Measurements from ENCODE around the gene CBLIF.
"Not testable (repeated sequence)": the region's sequence is repeated elsewhere in the genome, so short reads cannot be mapped to it uniquely, and the experiment has no call there.

CBLIF gene

DNA sequence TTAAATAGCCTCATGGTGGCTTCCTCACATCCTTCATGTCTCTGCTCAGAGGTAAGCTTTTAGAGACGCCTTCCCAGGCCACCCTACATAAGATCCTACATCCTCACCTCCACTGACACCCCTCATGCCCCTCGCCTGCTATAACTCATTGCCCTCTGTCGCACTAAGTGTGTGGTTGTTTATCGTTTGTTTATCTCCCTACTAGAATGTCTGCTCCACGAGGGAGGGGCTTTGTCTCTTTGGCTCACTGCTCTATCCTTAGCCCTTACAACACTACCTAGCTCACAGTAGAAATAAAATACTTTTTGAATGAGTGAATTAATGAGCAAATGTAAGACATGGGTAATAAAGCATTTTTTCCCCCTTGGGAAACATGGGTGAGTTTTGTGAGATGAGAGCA, 1.3 kb upstream of the CBLIF start:
- no peak for DNase-seq

DNA sequence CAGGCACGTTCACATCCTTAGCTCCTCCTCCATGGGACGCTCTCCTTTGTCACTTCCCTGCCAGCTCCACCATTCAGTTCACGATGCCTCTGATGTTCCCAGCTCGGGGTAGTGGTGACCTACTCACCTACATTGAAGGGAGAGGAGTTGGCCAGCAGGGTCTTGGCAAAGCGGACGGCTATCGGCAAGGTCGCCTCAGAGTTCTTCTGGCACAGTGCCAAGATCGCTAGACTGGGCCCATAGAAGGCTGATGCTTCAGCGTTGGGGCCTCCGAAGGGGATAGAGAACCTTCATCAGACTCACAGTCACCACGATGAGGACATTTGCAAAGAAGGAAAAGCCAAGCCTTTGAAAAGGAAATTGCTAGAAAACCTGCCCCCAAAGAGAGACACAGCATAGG, 3.0 kb downstream of the CBLIF start:
- DNase-seq: no peak

DNA sequence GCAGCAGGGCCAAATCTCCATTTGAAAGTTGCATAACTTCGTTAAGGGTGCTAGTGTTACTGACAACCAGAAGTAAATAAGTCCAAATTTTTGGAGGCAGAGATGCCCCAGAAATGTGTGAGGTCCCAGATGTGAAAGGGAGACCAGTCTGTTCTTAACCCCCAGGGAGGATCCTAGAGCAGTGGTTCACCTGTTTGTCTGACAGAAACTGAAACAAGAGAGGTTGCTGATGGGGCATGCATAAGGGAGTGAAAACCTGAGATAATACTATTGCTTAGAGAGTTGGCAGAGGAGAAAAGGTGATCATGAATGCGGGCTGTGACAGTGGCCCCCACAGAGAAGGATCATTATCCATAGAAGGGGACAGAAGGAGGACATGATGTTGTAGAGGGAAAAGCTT, 3.8 kb downstream of the CBLIF start:
- DNase-seq: no peak

DNA sequence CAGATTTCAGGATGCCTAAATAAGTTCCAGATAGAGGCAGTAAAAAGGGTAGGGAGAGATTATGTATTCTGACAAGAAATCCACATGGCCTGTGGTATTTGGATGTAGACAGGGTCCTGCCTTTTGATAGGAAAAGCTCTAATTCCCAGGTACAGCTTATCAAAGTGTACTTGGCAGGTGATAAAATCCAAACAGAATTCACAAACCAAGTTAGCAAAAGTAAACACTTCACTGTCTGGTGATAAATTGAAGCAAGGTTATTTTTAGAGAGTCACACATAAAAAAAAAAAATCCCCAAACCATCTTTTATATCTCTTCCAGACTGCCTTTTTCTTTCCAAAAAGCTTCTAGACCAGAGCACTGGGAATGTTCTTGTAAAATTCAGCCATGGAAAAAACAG, 5.7 kb downstream of the CBLIF start:
- no peak for DNase-seq

DNA sequence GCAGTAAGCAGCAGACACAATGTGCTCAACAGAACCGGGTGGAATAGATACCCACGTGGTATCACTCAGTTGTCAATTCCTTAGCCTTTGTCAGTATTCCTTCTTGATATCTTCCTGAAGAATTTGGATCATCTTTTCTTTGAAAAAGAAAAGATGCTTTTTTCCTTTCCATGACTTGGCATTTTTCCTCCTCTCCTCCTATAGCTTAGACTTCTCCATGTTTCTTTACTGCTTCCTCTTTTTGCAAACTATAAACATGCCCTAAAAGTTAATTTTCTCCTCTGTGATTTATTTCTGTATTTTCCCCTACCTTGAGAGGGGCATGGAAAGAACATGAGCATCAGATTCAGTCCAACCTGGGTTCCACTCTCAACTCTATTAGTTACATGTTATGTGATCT, 11.7 kb downstream of the CBLIF start:
- no peak for DNase-seq

DNA sequence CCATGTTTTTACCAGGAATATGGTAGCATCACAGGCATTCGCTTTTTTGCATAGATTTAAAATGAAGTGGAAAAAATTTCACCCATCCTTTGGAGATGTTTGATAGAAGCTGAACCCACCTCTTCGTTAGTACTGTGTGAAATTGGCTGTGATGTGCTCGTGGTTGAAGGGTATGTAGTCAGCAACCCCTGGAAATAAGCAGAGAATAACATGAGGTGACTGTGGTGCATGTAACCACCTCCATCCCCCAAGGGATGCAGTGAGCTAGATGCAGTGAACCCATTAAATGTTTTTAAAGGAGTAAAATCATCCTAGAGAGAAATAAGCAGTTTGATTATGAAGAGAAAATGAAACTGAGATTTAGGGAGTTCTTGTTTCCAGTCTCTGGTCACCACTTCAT, 15.9 kb downstream of the CBLIF start:
- DNase-seq: no peak

DNA sequence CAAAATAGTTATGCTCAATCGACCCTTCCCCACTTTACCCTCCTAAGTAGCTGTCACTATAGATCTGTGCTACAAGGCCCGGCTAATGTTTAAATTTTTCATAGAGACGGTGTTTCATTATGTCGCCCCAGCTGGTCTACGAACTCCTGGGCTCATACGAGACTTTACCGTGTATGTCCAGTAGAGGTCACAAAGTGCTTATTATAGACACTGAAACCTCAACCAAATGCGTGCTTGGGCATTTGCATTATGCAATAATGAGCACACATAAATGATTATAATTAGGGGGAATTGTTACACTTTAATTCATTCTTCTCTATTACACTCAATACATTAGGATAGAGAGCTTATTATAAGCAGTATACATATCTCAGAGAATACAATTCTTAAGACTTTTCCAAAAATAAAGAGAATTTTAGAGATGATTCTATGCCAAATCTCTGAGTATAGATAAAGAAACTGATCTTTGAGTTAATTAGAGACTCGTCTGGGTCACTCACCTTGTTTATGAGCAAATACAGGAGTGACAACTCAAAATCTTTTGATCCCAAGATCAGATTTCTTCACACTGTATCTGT, 22.2 kb downstream of the CBLIF start:
- DNase-seq: no peak

DNA sequence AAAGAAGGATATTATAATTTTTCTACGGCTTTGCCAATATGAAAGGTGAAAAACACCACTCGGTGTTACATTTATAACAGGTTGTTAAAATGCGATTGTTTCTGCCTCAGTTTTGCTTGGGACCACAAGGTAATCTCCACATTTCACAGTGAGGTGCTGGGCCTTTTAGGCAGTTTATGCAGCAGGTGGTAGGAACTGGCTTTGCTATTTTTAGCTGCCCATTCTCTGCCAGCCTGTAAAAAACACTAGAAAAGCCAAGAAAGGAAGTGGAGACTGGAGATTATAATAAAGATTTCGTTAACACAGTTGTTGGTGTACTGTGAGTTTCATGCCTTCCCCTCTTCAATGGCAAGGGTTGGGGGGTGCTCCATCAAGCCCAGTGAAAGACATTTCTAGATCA, 26.7 kb downstream of the CBLIF start:
- DNase-seq: no peak

DNA sequence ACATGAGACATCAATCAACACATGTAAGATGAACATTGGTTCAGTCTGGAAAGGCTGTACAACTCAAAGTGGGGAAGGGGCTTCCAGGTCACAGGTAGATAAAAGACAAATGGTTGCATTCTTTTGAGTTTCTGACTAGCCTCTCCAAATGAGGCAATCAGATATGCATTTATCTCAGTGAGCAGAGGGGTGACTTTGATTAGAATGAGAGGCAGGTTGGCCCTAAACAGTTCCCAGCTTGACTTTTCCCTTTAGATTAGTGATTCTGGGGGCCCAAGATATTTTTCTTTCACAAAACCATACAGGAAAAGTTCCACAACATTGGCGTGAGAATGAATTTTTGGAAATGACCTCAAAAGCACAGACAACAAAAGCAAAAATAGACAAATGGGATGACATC, 28.9 kb downstream of the CBLIF start:
- DNase-seq: not testable (repeated sequence)

DNA sequence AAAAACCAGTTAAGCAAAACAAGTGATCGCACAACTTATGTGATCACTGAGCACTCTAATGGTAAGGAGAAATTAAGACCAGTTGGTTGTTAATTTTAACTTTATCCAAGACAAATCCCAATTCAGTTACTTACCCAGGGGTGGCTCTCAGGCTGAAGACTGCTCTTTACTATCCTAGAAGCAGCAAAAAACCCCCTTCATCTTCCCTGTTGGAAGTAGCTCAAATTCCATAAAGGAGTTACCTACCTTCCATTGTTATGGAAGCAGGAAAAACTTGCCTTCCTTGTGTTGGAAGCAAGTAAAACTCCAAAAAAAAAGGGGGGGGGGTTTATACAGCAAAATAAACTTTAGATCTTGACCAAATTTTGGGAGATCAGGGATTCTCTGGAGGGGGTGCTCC, 29.5 kb downstream of the CBLIF start:
- no peak for DNase-seq

DNA sequence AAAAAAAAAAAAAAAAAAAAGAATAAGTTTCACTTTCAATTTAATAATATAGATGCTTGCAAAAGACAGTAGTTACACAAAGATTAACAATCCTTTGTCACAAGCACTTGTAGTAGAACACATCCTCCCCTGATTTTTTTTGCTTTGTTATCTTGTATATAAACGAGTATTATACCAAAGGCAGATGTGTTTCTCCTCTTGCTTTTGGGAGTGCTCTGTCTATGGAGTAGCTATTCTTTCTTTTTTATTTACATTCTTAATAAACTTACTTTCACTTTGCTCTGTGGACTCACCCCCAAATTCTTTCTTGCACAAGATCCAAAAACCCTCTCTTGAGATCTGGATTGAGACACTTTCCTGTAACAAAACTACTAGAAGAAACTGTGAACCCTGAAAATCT, 31.3 kb downstream of the CBLIF start:
- DNase-seq: no peak

DNA sequence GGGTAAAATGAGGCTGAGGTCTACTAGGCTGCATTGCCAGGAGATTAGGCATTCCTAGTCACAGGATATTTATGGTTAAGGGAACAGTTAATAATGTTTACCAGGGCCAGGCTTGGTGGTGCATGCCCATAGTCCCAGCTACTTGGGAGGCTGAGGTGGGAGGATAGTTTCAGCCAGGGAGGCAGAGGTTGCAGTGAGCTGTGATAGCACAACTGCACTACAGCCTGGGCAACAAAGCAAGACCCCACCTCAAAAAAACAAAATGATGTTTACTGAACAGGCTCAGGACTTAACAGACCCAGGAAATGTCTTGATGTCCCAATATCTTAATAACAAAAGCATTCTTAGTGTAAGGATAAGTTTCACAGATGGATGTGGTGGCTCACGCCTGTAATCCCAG, 31.9 kb downstream of the CBLIF start:
- DNase-seq: no peak

DNA sequence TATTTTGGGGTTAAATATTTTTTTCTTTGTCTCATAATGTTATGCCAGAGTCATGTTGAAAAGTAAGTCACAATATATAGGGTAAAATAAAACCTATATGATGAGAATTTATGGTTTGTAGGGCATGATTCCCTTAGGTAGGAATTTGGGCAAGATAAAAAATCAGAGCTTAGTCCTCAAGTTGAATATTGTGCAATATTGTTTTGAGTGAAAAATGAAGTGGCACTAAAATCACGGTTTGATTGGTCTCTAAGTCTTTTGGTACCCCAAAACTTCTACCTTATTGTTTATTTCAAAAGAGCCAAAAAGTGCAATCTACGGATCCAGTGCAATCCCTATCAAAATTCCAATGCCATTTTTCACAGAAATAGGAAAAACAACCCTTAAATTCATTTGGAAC, 33.1 kb downstream of the CBLIF start:
- DNase-seq: no peak

DNA sequence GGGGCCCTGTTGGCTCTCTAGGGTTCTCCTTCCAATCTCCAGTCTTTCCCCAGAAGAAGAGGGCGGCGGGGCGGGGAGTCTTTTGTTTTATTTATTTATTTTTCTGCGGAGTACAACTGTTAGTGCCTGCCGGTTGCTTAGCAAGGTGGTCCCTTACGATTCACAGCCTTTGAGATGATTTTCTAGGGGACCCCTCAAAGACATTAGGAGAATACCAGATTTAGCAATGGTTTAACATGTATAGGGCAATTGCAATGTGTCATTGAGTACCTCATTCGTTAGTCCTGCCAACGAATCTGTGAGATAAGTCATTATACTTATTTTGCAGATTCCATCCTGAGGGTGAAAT, 34.4 kb downstream of the CBLIF start:
- no peak for DNase-seq

DNA sequence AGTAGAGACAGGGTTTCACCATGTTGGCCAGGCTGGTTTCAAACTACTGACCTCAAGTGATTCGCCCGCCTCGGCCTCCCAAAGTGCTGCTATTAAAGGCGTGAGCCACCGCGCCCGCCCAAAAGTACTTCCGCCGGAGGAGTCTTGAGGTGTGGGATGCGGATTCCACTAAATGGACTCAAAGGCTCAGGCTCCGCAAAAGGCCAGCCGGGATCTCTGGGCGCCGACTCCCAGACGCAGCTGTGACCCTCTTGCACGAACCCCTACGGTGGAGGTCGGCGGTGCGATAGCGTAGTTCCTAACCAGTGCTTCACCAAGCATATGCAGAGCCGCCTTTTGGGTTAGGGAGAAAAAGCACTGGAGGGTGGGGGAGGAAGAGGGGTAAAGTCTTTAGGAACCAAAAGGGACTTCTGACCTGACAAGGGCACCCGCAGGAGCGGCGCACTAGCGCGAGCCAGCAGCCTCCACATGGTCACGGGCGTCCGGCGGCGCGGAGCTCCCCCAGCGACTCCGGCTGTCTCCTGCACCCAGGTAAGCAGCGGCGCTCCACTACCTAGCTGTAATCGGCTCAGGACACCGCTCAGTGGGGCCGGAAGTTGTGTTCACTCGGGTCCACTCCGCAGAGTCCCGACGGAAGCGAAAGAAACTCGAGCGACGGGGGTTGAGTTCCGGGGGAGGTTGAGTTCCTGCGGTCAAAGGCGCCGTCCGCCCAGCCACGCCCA, 34.9 kb downstream of the CBLIF start, which contains the start of gene MRPL16:
MRPL16 (minus strand) TSS at position 590 of the 722 bp plus-strand sequence; CDS start at position 470, 120 bp downstream.
- DNase-seq: peak; percentile 96

DNA sequence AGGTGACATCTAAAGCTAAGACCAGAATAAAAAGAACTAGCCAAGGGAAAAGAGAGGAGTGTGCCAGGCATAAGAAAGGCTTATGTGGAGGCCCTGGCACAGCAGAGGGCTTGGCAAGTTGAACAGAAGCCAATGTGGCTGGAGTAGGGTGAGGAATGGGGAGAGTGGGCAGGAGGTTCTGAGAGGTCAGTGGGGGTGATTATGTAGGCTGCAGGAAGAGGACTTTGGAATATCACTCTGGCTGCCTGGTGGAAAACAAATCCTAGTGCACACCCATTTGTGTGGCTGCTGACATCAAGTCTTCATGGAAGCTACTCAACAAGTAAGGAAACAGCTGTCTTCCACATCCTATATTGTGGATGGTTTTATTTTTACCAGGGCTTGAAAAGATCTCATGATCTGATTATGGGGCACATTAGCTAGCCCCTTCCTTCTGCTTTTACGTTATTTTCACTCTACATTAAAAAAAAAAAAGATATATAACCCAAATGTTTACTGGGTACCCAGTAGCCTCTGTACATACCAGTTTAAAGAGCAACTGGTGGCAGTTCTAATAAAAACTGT, 38.2 kb downstream of the CBLIF start:
- DNase-seq: no peak

DNA sequence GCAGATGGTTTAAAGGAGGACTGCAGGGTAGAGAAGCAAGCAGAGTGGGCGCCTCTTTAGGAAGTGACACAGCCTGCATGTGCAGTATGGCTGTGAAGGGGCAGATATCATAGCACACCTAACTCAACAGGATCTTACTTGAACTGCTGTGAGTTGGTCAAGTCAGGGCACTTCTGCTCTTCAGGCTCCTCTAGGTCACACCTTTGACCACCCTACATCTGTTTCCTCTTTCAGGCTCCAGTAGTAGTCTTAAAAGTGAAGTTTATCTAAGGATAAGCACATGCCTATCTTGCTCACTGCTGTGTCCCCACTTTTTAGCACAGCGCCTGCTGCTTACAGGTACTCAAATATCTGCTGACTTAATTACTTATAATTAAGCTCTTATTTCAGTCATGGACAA, 41.2 kb downstream of the CBLIF start:
- no peak for DNase-seq

DNA sequence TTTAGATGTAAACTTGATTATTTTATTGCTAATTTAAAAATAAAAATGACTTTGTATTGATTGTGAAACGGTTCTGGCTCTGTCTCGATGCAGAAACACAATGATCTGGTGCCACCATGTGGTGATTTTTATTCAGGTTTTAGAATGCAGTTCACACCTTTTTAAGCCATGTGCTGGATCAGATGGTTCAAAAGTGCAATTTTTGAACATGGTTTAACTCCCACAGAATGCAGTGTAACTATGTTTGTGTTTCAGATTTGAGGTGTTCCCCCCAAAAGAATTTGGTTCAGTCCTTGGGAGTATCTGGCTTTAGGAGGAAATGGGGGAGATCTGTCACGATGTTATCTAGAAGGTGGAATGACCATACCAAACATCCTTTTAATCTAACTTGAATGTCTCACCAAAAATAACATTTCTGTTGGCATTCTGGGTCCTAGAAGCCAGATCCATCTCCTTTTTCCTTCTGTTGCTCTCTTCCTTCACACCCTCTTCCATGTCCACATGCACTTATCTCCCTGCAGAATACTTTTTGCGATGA, 42.6 kb downstream of the CBLIF start:
- DNase-seq: peak; percentile 65

DNA sequence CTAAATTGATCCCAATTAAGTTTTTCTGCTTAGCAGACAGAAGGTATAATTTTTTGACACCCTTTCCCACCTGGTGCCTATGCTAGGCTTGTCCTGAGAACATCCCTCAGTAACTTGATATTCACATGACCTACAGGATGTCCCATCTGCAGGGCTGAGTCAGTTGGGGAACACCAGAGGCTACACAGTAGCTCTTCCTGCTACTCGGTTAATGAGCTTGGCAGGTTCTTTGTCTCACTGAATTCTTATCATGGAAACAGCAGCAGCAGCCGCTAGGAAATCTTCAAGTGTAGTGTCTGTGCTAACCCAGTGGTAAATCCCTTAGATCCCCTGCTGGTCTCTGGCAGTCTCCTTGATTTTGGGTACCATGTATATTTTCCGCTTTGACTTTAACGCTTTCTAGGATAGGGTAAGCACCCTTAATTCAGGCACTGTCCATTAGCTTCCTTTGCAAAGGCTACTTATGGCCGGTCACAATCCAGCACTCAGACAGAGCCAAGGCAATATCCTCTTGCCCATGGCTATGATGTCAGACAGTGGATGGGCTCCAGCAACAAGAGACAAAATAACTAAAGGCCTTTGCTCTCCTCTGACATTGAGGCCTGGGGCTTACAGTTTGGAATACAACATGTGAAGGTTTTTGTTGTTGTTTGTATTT, 43.2 kb downstream of the CBLIF start:
- no peak for DNase-seq

DNA sequence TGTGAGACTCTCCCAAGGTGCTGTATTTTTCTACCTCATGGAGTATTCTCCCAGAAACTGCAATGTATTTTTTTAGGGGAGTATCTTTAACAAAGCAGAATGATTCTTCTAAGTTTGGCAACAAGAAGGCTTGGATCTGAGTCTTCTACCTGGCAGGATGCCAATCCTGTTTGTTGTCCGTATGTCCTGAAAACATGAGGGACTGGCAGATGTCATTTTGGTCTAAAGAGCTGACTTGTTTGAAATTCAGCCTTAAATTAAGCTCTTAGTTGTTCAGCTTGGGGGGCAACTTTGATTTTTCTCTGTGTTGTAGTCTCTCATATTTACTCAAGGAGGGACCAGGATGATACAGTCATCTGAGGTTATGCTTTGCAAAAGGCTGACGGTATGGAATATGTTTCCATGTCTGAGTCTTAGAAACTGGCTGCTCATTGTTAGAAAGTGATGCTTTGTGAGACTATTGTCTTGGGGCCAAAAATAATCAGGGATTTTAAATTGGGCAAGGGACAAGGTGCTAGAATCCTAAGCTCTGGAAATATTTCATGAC, 44.1 kb downstream of the CBLIF start:
- DNase-seq: no peak

DNA sequence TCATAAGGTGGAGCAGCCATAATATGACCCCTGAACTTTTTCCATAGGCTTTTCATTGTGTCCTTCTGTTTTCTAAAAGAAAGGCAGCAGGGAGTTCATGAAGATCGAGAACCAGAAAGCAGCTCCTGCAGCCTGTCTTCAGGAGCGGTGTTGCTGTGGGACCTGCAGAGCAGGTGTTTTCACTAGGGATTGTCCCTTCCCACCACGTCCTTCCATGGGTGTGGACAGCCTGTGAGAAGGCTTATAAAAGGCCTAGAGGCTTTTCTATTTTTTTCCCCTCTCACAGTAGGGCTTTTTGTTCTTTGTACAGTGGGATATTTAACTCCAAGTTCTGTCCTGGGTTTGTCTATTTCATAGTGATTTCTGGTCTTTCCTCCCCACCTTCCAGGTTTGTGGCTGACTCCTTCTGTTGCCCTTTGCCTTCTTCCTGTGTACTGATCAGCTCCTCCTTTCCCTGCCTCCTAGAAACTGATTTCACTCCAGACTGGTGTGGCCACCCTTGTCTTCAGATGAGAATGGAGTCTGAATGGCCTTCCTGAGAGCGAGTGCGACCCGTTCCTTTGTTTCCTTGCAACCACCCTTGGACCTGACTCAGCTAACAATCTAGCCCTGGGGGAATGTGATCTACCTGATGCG, 44.8 kb downstream of the CBLIF start:
- DNase-seq: no peak

DNA sequence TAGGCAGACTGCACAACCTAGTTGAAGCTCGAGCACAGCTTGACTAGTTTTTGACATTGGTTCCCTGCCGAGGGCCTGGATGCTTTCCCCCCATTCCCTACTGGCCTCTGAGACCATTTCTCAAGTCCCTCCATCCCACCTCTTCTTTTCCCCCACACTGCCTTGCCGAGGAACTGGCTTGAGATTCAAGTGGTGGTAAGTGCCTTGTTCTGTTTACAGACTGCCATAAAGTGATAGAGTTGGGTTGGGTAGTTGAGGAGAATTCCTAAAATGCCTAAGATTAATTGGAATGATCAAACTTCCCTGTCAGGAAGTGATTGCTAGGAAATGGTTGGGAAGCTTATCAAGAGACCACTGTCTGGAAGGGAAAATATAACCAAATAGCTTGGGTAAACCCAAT, 50.9 kb downstream of the CBLIF start:
- DNase-seq: no peak

DNA sequence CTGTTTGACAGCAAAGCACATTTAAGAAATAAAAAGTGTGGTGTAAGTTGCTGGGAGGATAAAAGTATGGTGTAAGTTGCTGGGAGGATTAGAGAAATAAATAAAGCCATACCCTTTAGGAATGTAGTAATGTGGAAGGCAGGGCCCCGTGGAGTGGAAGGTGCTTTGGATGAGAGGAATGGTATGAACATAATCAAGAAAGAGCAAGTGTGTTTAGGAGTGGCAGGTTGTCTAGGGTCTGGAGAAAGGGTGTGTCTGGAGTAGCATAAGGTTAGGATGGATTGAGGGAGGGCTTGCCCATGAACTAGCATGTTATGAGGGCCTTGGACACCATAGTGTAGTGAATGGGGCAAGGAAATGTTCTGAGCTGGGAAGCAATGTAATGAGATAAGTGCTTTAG, 52.8 kb downstream of the CBLIF start:
- DNase-seq: no peak
